Transverse colon (tissue), 4 donors: ENCODE measurements around the gene ENO2.

ENCODE experiments used
- POLR2A ChIP-seq: fragments of 450-650 bp; IDR thresholded peaks from one replicate; pipeline ENCODE4 v1.6.1; 2016; ENCODE audit warnings: antibody characterized with exemption, mild to moderate bottlenecking, moderate library complexity
- POLR2AphosphoS5 ChIP-seq, 3 donors: sonication (generic); formaldehyde crosslinking; IDR thresholded peaks; one replicate each; pipeline ENCODE4 v1.6.1; 2016; ENCODE audit warnings: antibody characterized with exemption in 3 of 3
- TF ChIP-seq, protein P1 (sequence below), 5 experiments: fragments of 200-600 bp in 3 of 5; fragments of 450-650 bp in 2 of 5; sonication (generic) in 3 of 5; IDR thresholded peaks; 1 replicate in 2 of 5; 2 replicates in 3 of 5; pipeline ENCODE4 v1.5.1; 2016 to 2017; ENCODE audit warnings: antibody characterized with exemption in 5 of 5, inconsistent platforms in 3 of 5, mild to moderate bottlenecking in 2 of 5, moderate library complexity in 1 of 5

DNA sequence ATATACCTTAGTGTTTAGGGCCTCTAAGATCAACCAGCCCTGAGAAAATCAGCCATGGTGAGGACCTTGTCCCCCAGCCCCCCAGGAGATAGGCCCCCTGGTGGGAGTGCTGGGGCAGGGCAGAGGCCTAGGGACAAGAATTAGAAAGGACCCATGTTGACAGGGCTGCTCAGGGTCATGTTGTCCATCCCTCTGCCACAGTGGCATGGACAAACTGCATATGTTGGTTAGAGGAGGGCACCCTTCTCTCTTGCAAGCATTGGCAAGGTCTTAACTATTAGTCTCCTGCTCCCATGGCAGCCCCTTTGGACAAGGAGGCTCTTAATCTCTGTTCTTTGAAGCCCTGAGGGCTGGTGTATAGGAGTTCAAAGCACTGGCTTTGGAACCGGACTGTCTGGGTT lies 36.0 kb downstream of the ENO2 start:
- TF ChIP-seq, protein P1, sequence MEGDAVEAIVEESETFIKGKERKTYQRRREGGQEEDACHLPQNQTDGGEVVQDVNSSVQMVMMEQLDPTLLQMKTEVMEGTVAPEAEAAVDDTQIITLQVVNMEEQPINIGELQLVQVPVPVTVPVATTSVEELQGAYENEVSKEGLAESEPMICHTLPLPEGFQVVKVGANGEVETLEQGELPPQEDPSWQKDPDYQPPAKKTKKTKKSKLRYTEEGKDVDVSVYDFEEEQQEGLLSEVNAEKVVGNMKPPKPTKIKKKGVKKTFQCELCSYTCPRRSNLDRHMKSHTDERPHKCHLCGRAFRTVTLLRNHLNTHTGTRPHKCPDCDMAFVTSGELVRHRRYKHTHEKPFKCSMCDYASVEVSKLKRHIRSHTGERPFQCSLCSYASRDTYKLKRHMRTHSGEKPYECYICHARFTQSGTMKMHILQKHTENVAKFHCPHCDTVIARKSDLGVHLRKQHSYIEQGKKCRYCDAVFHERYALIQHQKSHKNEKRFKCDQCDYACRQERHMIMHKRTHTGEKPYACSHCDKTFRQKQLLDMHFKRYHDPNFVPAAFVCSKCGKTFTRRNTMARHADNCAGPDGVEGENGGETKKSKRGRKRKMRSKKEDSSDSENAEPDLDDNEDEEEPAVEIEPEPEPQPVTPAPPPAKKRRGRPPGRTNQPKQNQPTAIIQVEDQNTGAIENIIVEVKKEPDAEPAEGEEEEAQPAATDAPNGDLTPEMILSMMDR (IDR thresholded peaks at IDR 0.05) = peak in 3 of 5 experiments; percentile 9 to 10 (median 10)
- no peak for TF ChIP-seq POLR2AphosphoS5 (IDR thresholded peaks at IDR 0.05)
- no peak for TF ChIP-seq POLR2A
